PC-9 (cell line): Measurements from ENCODE around the gene DOCK9.

Experiments used
- CTCF ChIP-seq: fragments of 200-600 bp; sonication (generic); conservative IDR thresholded peaks from 2 replicates; pipeline ENCODE4 v1.6.1; 2017; ENCODE audit warnings: mixed run types, antibody characterized with exemption, mild to moderate bottlenecking, moderate library complexity
- EZH2 ChIP-seq: fragments of 200-600 bp; sonication (generic); IDR thresholded peaks from 2 replicates; pipeline ENCODE4 v1.8.0; 2017; ENCODE audit warnings: antibody characterized with exemption, low read depth

DNA sequence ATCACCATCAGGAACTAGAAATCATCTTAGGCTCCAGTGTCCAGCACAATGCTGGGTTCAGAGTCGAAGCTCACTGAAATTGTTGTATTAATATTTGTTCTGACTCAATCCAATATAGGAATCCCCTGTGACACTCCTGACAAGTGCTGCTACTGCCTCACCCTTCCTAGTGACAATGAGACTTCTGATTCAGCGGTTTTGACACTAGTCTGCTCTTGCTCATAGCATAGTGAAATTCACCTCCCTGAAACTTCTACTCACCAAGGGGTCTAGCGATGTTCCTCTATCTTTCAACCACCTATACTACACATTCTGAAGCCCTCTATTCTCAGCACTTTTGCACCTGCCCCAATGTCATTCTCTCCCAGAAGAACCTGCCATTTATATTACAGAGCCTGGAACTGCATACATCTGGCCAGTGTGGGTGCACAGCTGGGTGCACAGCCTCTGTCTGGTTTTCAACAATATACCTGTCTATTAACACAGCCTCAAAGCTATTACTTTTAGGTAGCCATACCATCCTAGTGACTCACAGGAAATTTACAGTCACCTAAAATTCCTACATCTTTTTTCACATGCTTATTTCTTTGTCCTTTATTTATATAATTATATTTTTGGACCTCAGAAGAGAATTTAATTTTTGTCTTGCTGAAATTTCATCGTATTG, 88.3 kb downstream of the DOCK9 start:
- TF ChIP-seq CTCF (no peak), EZH2 (no peak)
